D721Med (cell line): ENCODE data around the gene NRXN3.

Experiments
- DNase-seq: peaks from one replicate; pipeline ENCODE4 v3.0.0; 2011; ENCODE audit warnings: low spot score; ENCODE audit not compliant: insufficient read length
- FAIRE-seq: peaks from 2 replicates; lab custom pipeline; 2011; peaks lifted over from hg19 to GRCh38; lab: Jason Lieb, UNC
- TF ChIP-seq, protein P1 (sequence below): IDR thresholded peaks from 2 replicates; pipeline ENCODE4 v1.5.1; 2012; ENCODE audit warnings: mild to moderate bottlenecking, control low read depth; ENCODE audit not compliant: insufficient read depth; ENCODE audit errors: missing control alignments

The NRXN3 gene

DNA sequence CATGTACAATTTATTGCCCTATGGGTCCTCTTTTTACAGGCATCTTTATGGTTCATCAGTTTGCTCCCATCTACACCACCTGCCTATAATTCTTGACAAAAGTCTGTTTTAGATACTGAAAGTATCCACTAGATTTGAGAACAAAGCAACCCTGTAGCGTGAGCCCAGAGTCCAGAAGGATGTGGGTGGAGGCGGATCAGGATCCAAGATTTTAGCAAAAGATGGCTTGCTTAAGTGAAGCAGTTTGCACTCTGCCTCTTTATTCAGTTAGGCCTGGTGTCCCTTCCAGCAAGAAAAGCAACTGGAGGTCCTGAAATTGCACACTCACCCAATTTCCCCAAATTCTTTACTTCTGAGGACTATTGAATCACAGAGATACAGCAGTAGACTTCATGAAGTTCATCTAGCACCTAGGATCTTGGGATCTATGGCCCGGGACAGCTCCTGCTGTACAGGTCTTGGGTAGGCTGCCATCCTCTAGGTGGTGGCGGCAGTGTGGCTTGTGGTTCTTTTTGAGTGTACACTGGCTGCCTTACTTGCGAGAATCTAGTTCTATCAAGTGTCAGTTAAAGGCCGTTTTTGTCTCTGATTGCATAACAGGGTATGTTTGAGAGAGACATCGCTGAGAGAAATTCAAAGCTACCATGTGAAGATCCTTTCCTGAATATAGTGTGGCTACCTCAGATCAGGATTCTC lies 873.2 kb downstream of the NRXN3 start:
- TF ChIP-seq, protein P1, sequence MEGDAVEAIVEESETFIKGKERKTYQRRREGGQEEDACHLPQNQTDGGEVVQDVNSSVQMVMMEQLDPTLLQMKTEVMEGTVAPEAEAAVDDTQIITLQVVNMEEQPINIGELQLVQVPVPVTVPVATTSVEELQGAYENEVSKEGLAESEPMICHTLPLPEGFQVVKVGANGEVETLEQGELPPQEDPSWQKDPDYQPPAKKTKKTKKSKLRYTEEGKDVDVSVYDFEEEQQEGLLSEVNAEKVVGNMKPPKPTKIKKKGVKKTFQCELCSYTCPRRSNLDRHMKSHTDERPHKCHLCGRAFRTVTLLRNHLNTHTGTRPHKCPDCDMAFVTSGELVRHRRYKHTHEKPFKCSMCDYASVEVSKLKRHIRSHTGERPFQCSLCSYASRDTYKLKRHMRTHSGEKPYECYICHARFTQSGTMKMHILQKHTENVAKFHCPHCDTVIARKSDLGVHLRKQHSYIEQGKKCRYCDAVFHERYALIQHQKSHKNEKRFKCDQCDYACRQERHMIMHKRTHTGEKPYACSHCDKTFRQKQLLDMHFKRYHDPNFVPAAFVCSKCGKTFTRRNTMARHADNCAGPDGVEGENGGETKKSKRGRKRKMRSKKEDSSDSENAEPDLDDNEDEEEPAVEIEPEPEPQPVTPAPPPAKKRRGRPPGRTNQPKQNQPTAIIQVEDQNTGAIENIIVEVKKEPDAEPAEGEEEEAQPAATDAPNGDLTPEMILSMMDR: no peak
- no peak for FAIRE-seq
- DNase-seq: no peak

DNA sequence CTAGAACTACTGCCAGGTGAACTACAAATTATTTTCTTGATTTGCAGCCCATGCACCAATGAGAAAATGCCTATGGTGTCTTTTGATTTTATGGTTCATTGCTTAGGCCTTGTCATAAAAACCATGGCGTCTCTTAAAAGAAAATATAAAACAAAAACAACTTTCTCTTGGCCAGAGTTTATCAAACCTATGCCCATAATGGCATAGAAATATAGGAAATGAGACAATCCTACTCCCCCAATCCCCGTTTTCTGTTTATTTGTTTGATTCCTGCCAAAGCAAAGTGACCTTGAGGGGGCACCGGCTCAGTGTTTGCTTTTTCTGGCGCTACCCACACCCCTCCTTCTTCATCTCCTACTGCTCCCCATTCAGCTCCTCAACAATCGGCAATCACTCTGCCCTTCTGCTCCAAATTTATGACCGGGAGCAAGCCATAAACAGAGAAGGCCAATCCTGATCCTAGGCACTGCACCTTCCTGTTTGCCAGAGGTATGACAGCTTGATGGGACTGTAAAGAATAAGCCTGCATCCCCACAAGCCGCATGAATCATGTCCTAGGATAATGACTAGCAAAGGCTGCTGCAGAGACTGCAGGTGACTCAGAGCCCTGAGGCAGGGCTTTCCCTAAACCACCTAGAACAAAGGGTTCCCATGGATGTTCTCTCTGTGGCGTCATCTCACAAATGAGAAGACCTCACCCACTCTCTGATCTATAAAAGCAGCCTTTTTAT lies 874.9 kb downstream of the NRXN3 start:
- DNase-seq (no peak), FAIRE-seq (no peak)
- TF ChIP-seq, protein P1: no peak

DNA sequence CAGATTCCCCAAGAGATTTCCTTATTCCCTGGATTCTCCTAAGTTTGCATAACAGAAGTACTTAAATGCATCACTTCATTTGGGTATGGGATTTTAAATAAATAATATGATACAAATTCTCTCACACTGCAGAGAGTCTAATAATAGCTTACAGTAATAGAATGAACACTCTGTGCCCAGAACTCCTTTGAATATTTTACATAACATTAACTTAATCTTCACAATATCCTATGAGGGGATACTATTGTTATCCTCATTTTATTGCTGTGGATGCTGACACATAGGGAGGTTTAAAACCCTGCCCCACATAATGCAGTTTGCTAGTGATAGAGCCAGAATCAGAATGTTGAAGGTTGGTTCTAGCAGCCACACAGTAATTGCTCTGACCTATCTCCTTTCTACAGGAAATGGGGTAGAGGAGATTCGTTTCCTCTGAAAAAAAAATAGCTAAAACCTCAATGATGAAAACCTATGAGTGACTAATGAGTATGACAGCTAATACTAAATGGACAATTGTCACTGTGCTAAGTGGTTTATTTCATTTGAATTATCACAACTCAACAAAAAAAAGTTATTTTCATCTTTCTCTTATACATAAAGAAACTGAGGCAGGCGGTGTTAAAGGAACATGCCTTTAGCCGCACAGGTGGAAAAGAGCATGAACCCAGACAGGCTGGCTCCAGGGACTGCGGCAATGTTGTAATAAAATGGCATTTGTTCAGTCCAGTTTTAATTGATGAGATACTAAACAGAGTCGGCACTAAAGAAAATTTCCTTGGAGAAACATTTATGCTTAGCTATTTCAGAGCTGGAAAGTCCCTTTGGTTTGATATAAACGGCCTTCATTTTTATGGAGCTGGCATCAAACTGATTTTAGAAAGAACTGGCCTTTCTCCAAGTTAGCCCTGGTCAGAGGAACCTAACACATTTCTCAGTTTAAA lies 880.9 kb downstream of the NRXN3 start:
- DNase-seq (no peak), FAIRE-seq (no peak)
- TF ChIP-seq, protein P1: no peak

DNA sequence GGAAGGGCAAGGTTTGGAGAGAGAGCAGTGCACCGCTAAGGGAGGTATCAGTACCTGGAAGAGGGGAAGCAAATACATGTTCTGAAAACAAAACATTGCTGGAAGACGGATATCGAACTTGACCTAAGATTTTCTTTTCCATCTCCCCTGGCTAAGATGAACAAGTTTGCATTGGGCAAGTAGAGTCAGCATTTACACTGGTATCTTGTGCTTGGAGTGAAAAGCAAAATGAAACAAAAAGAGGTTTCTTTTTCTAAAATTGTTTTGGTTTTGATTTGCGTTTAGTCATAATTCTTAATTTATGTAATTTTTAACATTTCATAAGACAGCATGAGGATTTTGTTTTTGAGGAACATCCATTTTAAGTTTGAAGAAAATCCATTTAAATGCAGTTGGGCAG lies 881.6 kb downstream of the NRXN3 start:
- DNase-seq (no peak), FAIRE-seq (no peak)
- TF ChIP-seq, protein P1: no peak

DNA sequence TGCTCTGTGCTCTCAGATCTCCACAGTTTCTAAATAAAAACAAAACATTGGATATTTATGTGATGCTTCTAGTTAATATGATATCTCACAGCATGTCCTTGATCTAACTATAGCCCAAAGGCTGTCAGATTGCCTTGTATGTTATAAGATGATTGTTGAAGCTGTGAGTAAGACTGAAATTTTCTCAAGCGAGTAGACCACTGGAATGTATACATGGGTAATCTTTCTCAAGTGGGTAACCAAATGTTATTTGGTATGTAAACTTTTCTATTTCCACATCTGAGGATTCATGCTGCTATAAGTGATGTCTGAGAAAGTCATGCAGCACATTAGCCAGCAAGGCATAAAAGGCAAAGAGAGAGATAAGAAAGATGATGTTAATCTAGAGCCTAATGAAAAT lies 886.7 kb downstream of the NRXN3 start:
- TF ChIP-seq, protein P1: no peak
- DNase-seq: no peak
- FAIRE-seq: no peak

DNA sequence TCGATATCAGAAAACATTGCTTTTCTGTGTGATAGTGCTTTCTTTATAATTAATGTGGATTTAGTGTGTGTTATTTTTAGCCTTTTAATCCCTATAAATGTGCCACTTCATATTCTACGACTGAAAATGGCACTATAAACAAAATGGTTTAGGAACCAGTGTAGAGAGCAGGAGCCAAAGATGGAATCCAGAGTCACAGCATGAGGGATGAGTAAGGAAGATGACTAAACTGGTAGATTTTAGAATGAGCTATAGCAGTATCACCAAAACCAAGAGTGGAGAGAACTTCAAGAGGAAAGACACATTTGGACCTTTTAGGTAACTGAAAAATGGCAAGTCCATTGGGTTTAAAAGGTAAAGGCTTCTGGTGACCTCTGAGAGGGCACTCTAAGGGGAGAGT lies 887.2 kb downstream of the NRXN3 start:
- DNase-seq (no peak), FAIRE-seq (no peak)
- TF ChIP-seq, protein P1: no peak
